ENCODE results near the gene LRRFIP2. TPM values are rescaled to one million over a fixed set of nuclear protein-coding genes. Genes with fewer than 3 reads are reported as not detected.

LRRFIP2 gene
- total RNA-seq, 1 donor from 2014 or later, result 50.7 TPM

- Mint-ChIP-seq H3K27me3 (ENCODE audit: low read depth) (no peaks in the 10 kb centered on the region), H3K27ac (ENCODE audit: unreplicated experiment) (no peak overlapping the region), H3K4me1 (ENCODE audit: low read depth) (no peaks in the 10 kb centered on the region), H3K9me3 (ENCODE audit: low read depth) (no peaks in the 10 kb centered on the region), H3K4me3 (ENCODE audit: unreplicated experiment) (no peak overlapping the region), H3K36me3 (ENCODE audit: low read depth) (peaks cover 56% of the 10 kb centered on the region)
- no peak for DNase-seq (ENCODE audit: low spot score)
- no peak for TF ChIP-seq CTCF (IDR thresholded peaks at IDR 0.05)
These were observed 157.5 kb downstream of the LRRFIP2 start for GRCh38 chr3:37016903-37017302.

- no peak overlapping the region for H3K4me3 Mint-ChIP-seq (ENCODE audit: unreplicated experiment)
- H3K4me1 Mint-ChIP-seq (ENCODE audit: low read depth), result no peaks in the 10 kb centered on the region
- no peak for TF ChIP-seq CTCF (IDR thresholded peaks at IDR 0.05)
- H3K36me3 Mint-ChIP-seq (ENCODE audit: low read depth), result peaks cover 54% of the 10 kb centered on the region
- no peaks in the 10 kb centered on the region for H3K27me3 Mint-ChIP-seq (ENCODE audit: low read depth)
- no peak for DNase-seq (ENCODE audit: low spot score)
- H3K27ac Mint-ChIP-seq (ENCODE audit: unreplicated experiment), result no peak overlapping the region
- no peaks in the 10 kb centered on the region for H3K9me3 Mint-ChIP-seq (ENCODE audit: low read depth)
These were observed 158.7 kb downstream of the LRRFIP2 start for GRCh38 chr3:37015642-37016041.

GRCh38 chr3:37014620-37015019 is 159.8 kb downstream of the LRRFIP2 start:
- no peaks in the 10 kb centered on the region for H3K4me1 Mint-ChIP-seq (ENCODE audit: low read depth)
- H3K27ac Mint-ChIP-seq (ENCODE audit: unreplicated experiment), result no peak overlapping the region
- no peaks in the 10 kb centered on the region for H3K27me3 Mint-ChIP-seq (ENCODE audit: low read depth)
- DNase-seq (ENCODE audit: low spot score), result no peak
- TF ChIP-seq CTCF (IDR thresholded peaks at IDR 0.05), result no peak
- peaks cover 45% of the 10 kb centered on the region for H3K36me3 Mint-ChIP-seq (ENCODE audit: low read depth)
- no peak overlapping the region for H3K4me3 Mint-ChIP-seq (ENCODE audit: unreplicated experiment)
- H3K9me3 Mint-ChIP-seq (ENCODE audit: low read depth), result no peaks in the 10 kb centered on the region

Other genes starting within 250 kb of the LRRFIP2 start
- gene TRANK1, start 229.5 kb downstream of the LRRFIP2 start, total RNA-seq, result 16.3 to 21.6 TPM (median 18.5 TPM) in 3 replicates
- 14.3 to 20.5 TPM (median 15.6 TPM) in 3 replicates for gene EPM2AIP1, start 181.5 kb downstream of the LRRFIP2 start, total RNA-seq
- gene MLH1, start 181.1 kb downstream of the LRRFIP2 start, total RNA-seq, result 32.5 to 39.0 TPM (median 32.6 TPM) in 3 replicates
- gene GOLGA4, start 68.7 kb upstream of the LRRFIP2 start, total RNA-seq, result 67.2 to 71.6 TPM (median 70.7 TPM) in 3 replicates

All from chondrocyte (in vitro differentiated cells).